CD14-positive monocyte (primary cell): ENCODE measurements around the gene SETD1B. TPM values are rescaled to one million over a fixed set of nuclear protein-coding genes. Genes with fewer than 3 reads are reported as not detected.

Experiments used
- DNase-seq, 3 donors: peaks; one replicate each; pipeline ENCODE4 v3.0.0-alpha.2; 2011 to 2022
- H2AFZ ChIP-seq: 2 replicates; pipeline ENCODE4 v1.6.0; 2012; ENCODE audit warnings: mild to moderate bottlenecking, low read depth, low read length, inconsistent platforms; ENCODE audit not compliant: insufficient read depth, poor library complexity, severe bottlenecking
- H3K27ac ChIP-seq, 2 donors: 1 replicate in 1 of 2; 2 replicates in 1 of 2; pipeline ENCODE4 v1.5.1; 2012 to 2013; ENCODE audit warnings: low read length in 2 of 2, control low read depth in 1 of 2, inconsistent platforms in 1 of 2, low read depth in 1 of 2, mild to moderate bottlenecking in 1 of 2
- H3K27me3 ChIP-seq, 2 donors: one replicate each; pipeline versions ENCODE4 v1.6.0 to v1.6.1; 2011 to 2013; ENCODE audit warnings: low read length in 2 of 2; ENCODE audit not compliant: control insufficient read depth in 2 of 2, insufficient read depth in 2 of 2
- H3K36me3 ChIP-seq, 2 donors: replicated peaks in 1 of 2; 1 replicate in 1 of 2; 2 replicates in 1 of 2; pipeline versions ENCODE4 v1.5.1 to v1.6.1; 2012 to 2013; ENCODE audit warnings: low read length in 2 of 2, control low read depth in 1 of 2, inconsistent platforms in 1 of 2, mild to moderate bottlenecking in 1 of 2; ENCODE audit not compliant: insufficient read depth in 2 of 2, control insufficient read depth in 1 of 2
- H3K4me1 ChIP-seq, 2 donors: 1 replicate in 1 of 2; 2 replicates in 1 of 2; pipeline versions ENCODE4 v1.5.1 to v1.6.1; 2012 to 2013; ENCODE audit warnings: low read length in 2 of 2, control low read depth in 1 of 2, inconsistent platforms in 1 of 2, mild to moderate bottlenecking in 1 of 2, moderate library complexity in 1 of 2; ENCODE audit not compliant: insufficient read depth in 2 of 2, control insufficient read depth in 1 of 2
- H3K4me2 ChIP-seq: replicated peaks from 2 replicates; pipeline ENCODE3; 2012; ENCODE audit warnings: low read length, moderate library complexity, mild to moderate bottlenecking; ENCODE audit not compliant: poor library complexity, severe bottlenecking; ENCODE audit errors: extremely low read depth
- H3K4me3 ChIP-seq, 3 experiments: fragments of 200-600 bp in 1 of 3; sonication (generic) in 1 of 3; replicated peaks in 1 of 3; 1 replicate in 2 of 3; 2 replicates in 1 of 3; pipeline ENCODE4 v1.5.1; 2011 to 2013; ENCODE audit warnings: low read length in 3 of 3, mild to moderate bottlenecking in 3 of 3, control low read depth in 2 of 3, low read depth in 2 of 3, inconsistent platforms in 1 of 3, moderate library complexity in 1 of 3
- H3K79me2 ChIP-seq: 2 replicates; pipeline ENCODE4 v1.6.0; 2012; ENCODE audit warnings: mild to moderate bottlenecking, control low read depth, inconsistent platforms, low read length, moderate library complexity; ENCODE audit not compliant: insufficient read depth
- H3K9ac ChIP-seq: 2 replicates; pipeline ENCODE4 v1.6.0; 2017; ENCODE audit warnings: low read length, mild to moderate bottlenecking; ENCODE audit not compliant: insufficient read depth, poor library complexity, severe bottlenecking
- H3K9me3 ChIP-seq, 2 donors: replicated peaks in 1 of 2; 1 replicate in 1 of 2; 2 replicates in 1 of 2; pipeline versions ENCODE4 v1.5.1 to v1.6.1; 2012 to 2013; ENCODE audit warnings: low read length in 2 of 2, control low read depth in 1 of 2; ENCODE audit not compliant: control insufficient read depth in 1 of 2, insufficient read depth in 1 of 2
- H4K20me1 ChIP-seq: 2 replicates; pipeline ENCODE4 v1.6.0; 2012; ENCODE audit warnings: mild to moderate bottlenecking, low read length, control low read depth, moderate library complexity; ENCODE audit not compliant: insufficient read depth
- H3K27ac Mint-ChIP-seq, 7 donors: one replicate each; pipeline ENCODE4 v1.8.0; 2020; ENCODE audit warnings: mild to moderate bottlenecking in 7 of 7, mixed read lengths in 7 of 7, moderate library complexity in 6 of 7, inconsistent platforms in 2 of 7
- H3K27me3 Mint-ChIP-seq, 3 donors: one replicate each; pipeline ENCODE4 v1.8.0; 2021 to 2022; ENCODE audit warnings: low read depth in 3 of 3, mild to moderate bottlenecking in 3 of 3, mixed read lengths in 3 of 3, moderate library complexity in 3 of 3, inconsistent platforms in 1 of 3
- H3K36me3 Mint-ChIP-seq, 2 donors: one replicate each; pipeline ENCODE4 v1.8.0; 2020; ENCODE audit warnings: mixed read lengths in 2 of 2, inconsistent platforms in 1 of 2, mild to moderate bottlenecking in 1 of 2
- H3K4me1 Mint-ChIP-seq: one replicate; pipeline ENCODE4 v1.8.0; 2020; ENCODE audit warnings: mild to moderate bottlenecking, mixed read lengths
- H3K4me3 Mint-ChIP-seq, 2 donors: one replicate each; pipeline ENCODE4 v1.8.0; 2020; ENCODE audit warnings: mild to moderate bottlenecking in 2 of 2, mixed read lengths in 2 of 2, moderate library complexity in 1 of 2
- H3K9me3 Mint-ChIP-seq, 7 donors: one replicate each; pipeline ENCODE4 v1.8.0; 2020 to 2022; ENCODE audit warnings: mixed read lengths in 7 of 7, mild to moderate bottlenecking in 6 of 7, moderate library complexity in 6 of 7, inconsistent platforms in 2 of 7
- CTCF ChIP-seq: fragments of 200-600 bp; IDR thresholded peaks from one replicate; pipeline ENCODE4 v1.8.0; 2022; ENCODE audit warnings: antibody characterized with exemption, mild to moderate bottlenecking
- WGBS: methylation state at CpG from one replicate; pipeline ENCODE4 v1.1.5; 2013; ENCODE audit warnings: missing lambda C conversion rate; ENCODE audit not compliant: insufficient coverage; 5-methylcytosine and 5-hydroxymethylcytosine counted together
- intact Hi-C, 2 donors: fragments of 100-400 bp; cut with micrococcal nuclease; formaldehyde crosslinking; loops; one replicate each; pipeline versions ENCODE4 v1.15.0 to v1.15.1; 2023
- polyA plus RNA-seq, 3 donors: library from polyadenylated mRNA; depleted of rRNA in 1 of 3; unstranded in 2 of 3; stranded (reverse) in 1 of 3; fragments of 300-500 nt in 2 of 3; fragments of >200 nt in 1 of 3; fragmentation: Illumina TruSeq in 2 of 3; gene quantifications; 1 replicate in 2 of 3; 2 replicates in 1 of 3; pipeline ENCODE4 v1.2.3, GENCODE V29; 2012 to 2021

Gene SETD1B
- polyA plus RNA-seq, 3 donors, result 0.28 to 9.0 (median 0.60) TPM

- Mint-ChIP-seq H3K27ac (no peak overlapping the region), H3K4me3 (no peak overlapping the region), H3K27me3 (peaks cover 0 to 2% (median 0%) of the 10 kb centered on the region in 3 donors), H3K9me3 (no peaks in the 10 kb centered on the region), H3K4me1 (no peaks in the 10 kb centered on the region), H3K36me3 (peaks cover 0 to 2% of the 10 kb centered on the region in 2 donors)
- Histone ChIP-seq H3K9me3 (no peaks in the 10 kb centered on the region), H3K27me3 (no peaks in the 10 kb centered on the region), H3K79me2 (no peaks in the 10 kb centered on the region), H3K9ac (no peak overlapping the region), H3K36me3 (no peaks in the 10 kb centered on the region), H3K4me3 (no peak overlapping the region), H3K27ac (no peak overlapping the region), H3K4me1 (no peaks in the 10 kb centered on the region), H3K4me2 (no peak overlapping the region), H4K20me1 (no peaks in the 10 kb centered on the region), H2AFZ (no peak overlapping the region)
- intact Hi-C loops, result no loop called here
- no peak for TF ChIP-seq CTCF
- no peak for DNase-seq
- 100% methylated on average over 5 of the region's 6 CpGs for WGBS
Measured at GRCh38 chr12:121762269-121762668, 41.5 kb upstream of the SETD1B start.

GRCh38 chr12:121764808-121765207 is 39.0 kb upstream of the SETD1B start:
- DNase-seq, result no peak
- no peaks in the 10 kb centered on the region for H3K79me2 ChIP-seq
- H3K4me2 ChIP-seq, result no peak overlapping the region
- intact Hi-C loops, result no loop called here
- no peaks in the 10 kb centered on the region for H3K9me3 ChIP-seq
- Mint-ChIP-seq H3K4me3 (no peak overlapping the region), H3K4me1 (peaks cover 2% of the 10 kb centered on the region), H3K9me3 (no peaks in the 10 kb centered on the region), H3K27ac (no peak overlapping the region), H3K27me3 (peaks cover 0 to 2% (median 0%) of the 10 kb centered on the region in 3 donors), H3K36me3 (peaks cover 0 to 2% of the 10 kb centered on the region in 2 donors)
- no peak for TF ChIP-seq CTCF
- H3K4me1 ChIP-seq, result no peaks in the 10 kb centered on the region
- H4K20me1 ChIP-seq, result no peaks in the 10 kb centered on the region
- no peaks in the 10 kb centered on the region for H3K27me3 ChIP-seq
- H3K4me3 ChIP-seq, result no peak overlapping the region
- no peak overlapping the region for H2AFZ ChIP-seq
- H3K9ac ChIP-seq, result no peak overlapping the region
- no peaks in the 10 kb centered on the region for H3K36me3 ChIP-seq
- no CpG with 5 or more reads among the region's 3 CpGs for WGBS
- no peak overlapping the region for H3K27ac ChIP-seq
